Stimulated activated CD8-positive, alpha-beta memory T cell treated with anti-CD3 and anti-CD28 coated beads, Interleukin-12 subunit alpha, Interleukin-12 subunit beta, amount 100 ng/mL, for 24 hours (primary cell): ENCODE data around the gene NADK2.
"Not testable (repeated sequence)": the region's sequence is repeated elsewhere in the genome, so short reads cannot be mapped to it uniquely, and the experiment has no call there.

Experiments used
- DNase-seq: peaks from one replicate; pipeline ENCODE4 v3.0.0-alpha.2; 2020; ENCODE audit errors: extremely low read depth

The NADK2 gene

GRCh38 chr5:36206913-36207312 is 34.8 kb downstream of the NADK2 start:
- no peak for DNase-seq

- DNase-seq: no peak
Observed at GRCh38 chr5:36205329-36205728, 36.4 kb downstream of the NADK2 start.

- DNase-seq: no peak
Observed at GRCh38 chr5:36202521-36202961, 39.2 kb downstream of the NADK2 start.

- no peak for DNase-seq
Observed at GRCh38 chr5:36200513-36200912, 41.2 kb downstream of the NADK2 start.

GRCh38 chr5:36199620-36200019 is 42.1 kb downstream of the NADK2 start:
- no peak for DNase-seq

DNA sequence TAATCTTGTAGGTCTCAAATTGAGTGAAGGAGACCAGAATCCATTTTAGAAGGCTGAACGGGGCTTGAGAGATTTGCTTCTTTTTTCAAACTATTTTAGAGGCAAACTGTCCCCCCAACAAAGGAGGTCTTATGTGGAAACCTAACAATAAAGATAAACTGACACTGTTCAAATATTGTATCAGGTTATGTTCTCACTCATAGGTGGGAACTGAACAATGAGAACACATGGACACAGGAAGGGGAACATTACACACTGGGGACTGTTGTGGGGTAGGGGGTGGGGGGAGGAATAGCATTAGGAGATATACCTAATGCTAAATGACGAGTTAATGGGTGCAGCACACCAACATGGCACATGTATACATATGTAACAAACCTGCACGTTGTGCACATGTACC is 42.9 kb downstream of the NADK2 start:
- DNase-seq: not testable (repeated sequence)

- no peak for DNase-seq
Observed at GRCh38 chr5:36198281-36198680, 43.4 kb downstream of the NADK2 start.

GRCh38 chr5:36193746-36194145 is 48.0 kb downstream of the NADK2 start:
- DNase-seq: no peak

DNA sequence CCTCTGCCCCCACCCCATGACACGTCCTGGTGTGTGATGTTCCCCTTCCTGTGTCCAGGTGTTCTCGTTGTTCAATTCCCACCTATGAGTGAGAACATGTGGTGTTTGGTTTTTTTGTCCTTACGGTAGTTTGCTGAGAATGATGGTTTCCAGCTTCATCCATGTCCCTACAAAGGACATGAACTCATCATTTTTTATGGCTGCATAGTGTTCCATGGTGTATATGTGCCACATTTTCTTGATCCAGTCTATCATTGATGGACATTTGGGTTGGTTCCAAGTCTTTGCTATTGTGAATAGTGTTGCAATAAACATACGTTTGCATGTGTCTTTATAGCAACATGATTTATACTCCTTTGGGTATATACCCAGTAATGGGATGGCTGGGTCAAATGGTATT is 57.3 kb downstream of the NADK2 start:
- not testable (repeated sequence) for DNase-seq

DNA sequence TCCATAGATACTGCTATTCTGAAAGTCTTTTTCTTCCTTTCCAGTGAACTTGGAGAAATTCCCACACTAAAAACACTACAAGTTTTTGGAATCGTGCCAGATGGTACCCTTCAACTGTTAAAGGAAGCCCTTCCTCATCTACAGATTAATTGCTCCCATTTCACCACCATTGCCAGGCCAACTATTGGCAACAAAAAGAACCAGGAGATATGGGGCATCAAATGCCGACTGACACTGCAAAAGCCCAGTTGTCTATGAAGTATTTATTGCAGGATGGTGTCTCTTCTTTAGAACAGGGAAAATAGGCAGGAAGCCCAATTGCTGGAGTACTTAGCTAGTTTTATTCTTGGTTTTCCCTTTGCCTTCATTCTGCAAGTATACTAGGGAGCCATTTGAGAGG is 60.0 kb downstream of the NADK2 start:
- no peak for DNase-seq

DNA sequence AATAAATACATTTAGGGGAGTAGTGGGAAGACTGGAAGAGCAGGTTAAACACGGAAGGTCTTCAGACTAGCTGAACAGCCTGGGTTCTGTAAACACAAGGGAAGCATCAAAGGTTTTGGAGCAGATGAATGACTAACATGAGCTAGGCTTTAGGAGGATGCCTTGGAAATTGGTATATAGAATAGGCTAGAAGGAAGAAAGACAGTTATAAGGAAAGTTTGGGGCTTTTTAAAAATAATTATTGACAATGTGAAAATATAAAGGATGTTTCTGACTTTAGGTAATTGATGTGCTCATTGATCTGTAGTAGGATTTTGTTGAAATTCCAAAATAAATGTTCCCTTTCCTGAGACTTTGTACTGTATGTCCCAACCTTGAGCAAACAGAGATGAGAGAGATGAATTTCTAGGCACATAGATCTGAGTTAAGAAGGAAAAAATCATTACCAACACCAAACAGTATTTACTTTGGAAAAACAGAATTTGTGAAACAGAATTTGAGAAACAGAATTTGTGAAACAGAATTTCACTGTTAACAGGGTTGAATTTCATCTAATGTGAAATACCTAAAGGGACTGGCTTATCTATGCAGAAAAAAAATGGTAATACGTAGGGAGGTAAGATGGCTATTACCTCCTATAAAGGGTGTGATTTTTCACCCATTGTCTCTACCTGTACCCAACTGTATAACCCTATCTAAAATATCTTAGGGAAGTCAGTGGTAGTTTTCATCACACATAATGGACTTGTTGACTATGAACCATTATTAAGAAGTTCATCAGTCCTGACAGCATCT is 61.0 kb downstream of the NADK2 start:
- DNase-seq: no peak

- no peak for DNase-seq
Observed at GRCh38 chr5:36179950-36180349, 61.8 kb downstream of the NADK2 start.

DNA sequence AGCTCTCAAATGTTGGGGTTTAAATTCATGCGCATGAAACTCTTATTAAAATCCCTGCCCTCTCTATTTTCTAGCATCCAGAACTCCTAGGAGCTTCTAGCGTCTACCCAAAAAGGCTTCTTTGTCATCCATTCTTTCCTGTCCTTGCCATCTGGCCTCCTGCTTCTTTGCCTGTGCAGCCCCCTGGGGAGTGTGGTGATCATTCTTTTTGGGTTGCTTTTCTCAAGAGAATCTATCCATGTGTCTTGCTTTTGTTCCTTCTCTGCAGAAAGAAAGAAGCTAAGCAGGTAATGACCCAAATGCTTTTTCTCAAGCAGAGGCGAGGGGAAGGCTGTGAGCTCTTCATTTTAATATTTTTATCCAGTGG is 63.2 kb downstream of the NADK2 start:
- no peak for DNase-seq

DNA sequence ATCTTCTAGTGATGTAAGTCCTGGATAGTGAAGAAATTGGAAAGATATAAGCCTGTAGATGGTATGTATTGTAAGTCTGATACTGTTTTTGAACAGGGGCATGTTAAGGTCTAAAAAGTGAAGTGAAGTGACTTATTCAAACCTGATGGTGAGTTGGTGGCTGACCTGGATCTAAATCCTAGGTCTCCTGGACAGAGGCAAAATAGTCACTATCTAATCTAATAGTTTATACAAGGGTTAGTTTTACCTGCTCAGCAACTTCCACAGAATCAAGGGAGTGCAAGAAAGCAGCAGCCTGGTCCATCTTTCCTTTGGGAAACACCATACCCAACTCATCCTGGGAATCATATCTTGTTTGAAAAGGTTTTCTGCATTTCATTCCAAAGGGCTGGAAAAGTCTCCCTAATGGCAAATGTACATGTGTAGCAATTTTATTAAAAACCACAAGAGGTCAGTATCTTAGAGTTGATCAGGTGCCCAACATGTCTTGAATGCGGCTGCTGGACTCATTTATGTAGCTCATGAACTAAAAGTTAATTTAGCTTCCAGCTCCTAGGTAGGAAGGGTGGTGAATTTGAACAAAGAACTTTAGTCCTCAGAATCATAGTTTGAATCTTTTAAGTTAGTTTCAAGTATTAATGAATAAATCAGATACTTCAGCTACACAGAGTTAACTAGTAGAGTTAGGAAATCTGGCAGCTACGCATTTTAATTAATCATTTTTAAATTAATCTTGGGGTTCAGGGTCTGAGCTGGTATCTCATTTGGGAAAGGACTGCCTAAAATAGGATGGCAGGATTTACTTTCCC is 63.8 kb downstream of the NADK2 start:
- no peak for DNase-seq

GRCh38 chr5:36177154-36177553 is 64.6 kb downstream of the NADK2 start:
- DNase-seq: no peak

- DNase-seq: no peak
Observed at GRCh38 chr5:36175043-36175442, 66.7 kb downstream of the NADK2 start.

DNA sequence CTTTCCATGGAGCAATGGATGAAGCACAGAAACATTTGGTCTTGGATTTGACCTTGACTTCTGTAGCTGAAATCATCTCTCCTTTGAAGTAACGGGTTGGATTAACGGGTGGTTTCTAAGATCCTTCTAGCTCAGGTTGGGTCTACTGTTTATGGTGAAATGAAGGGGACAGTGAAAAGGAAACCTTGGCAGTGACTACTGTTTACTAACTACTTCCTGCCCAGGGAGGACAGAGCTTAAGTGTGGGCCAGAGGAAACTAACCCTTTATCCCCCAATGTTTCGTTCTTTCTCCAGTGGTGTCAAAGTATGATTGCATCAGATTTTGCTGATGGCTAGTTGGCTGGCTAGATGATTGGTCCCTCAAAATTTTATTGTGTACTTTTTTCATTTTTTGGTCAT is 67.6 kb downstream of the NADK2 start:
- DNase-seq: no peak

DNA sequence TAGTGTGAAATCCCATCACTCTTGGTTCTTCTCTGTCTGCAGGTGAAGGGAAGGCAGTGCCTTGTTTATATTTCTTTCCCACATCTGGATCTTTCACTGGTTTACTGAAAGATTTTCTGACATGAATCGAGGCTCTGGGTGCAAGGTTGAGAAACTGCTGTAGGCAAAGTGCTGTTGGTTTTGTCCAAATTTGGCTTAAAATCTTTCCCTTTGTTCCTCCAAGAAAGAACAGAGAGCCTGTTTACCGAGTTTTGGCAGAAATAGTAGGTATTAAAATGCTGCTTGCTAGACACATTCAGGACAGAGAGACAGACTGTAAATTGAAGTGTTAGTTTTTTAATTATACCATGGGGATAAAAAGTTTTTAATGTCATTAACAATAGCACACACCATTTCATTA is 68.3 kb downstream of the NADK2 start:
- no peak for DNase-seq

DNA sequence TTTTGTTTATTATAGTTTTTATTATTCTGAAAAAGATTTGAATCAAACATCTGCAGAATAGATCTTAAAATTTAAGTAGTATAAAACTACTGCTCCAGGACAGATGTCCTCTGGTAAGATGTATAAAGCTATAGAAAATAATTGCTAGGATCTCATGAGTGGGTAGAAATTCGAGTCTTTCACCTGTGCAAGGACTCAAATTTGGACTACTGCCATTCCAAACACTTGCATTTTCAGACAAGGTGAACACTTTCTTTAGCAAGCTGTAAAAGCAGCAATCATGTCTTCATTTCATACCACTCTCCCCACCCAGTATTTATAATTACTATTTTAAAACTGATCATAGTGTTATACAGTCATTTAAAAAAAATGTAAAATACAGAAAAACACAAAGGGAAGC is 69.1 kb downstream of the NADK2 start:
- DNase-seq: no peak

- DNase-seq: no peak
Observed at GRCh38 chr5:36170832-36171424, 70.8 kb downstream of the NADK2 start.

DNA sequence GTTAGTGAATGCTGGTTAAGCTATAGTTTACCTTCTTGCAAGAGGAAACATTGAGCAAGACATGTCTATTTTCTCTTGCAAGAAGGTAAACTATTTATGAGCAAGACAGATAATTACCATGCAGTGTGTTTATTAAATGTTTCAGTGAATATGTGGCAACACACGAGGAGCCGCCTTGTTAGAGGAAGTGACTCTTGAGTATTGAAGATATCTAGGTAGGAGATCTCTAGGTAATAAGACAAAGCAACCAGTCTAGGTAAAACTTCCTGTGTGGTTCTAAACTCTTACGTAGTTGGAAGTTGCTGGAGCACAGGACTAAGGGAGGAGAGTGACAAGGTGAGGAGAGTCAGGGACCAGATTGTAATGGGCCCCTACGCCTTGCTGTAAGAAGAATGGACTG is 73.0 kb downstream of the NADK2 start:
- no peak for DNase-seq

DNA sequence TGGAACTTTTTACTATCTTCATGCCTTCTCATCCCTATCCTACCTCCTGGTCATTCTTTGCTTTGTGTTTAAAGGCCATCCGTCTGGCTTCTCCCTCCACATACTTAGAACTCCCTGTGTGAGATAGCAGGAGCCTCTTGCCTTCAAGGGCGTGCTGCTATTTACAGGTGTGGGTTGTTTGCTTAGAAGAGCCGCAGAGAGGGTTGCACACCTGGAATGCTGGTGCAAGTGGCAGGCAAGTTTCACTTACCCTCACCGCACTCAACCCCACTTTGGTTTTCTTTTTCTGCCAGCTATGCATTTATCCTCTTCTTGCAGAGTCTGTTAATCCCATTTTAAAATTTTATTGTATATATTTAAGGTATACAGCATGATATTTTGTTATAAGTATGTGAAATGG is 77.3 kb downstream of the NADK2 start:
- no peak for DNase-seq
